Measurements from ENCODE around the gene TSPAN4. TPM values are rescaled to one million over a fixed set of nuclear protein-coding genes. Genes with fewer than 3 reads are reported as not detected.

The TSPAN4 gene
- total and polyA plus RNA-seq, 9 of the 15 experiments (the other 6 are each of a cell fraction or from before 2014, with no cell fraction given), result 0.07 to 31.0 (median 15.7) TPM

GRCh38 chr11:837990-838307, 4.7 kb upstream of the TSPAN4 start:
- Histone ChIP-seq H3K9me1 (ENCODE audit: control insufficient read depth, insufficient read depth, low read length) (peaks cover 4% of the 10 kb centered on the region), H2AFZ (ENCODE audit: low read depth, low read length) (no peak overlapping the region), H3K4me1 (replicated peaks in 1 of 2; ENCODE audit: control insufficient read depth in 2 of 2, insufficient read depth in 2 of 2, low read length in 2 of 2) (peaks cover 26 to 81% of the 10 kb centered on the region in 2 experiments; a peak in 4 of 5 replicates), H3K27me3 (ENCODE audit: control insufficient read depth in 2 of 2, insufficient read depth in 2 of 2, low read length in 2 of 2) (no peaks in the 10 kb centered on the region), H3K36me3 (ENCODE audit: control insufficient read depth, insufficient read depth, low read length) (peaks cover 65% of the 10 kb centered on the region; the same call in 2 of the 3 replicates), H3K27ac (ENCODE audit: extremely low read depth, low read depth, low read length) (peak overlapping the region; percentile 41; the same call in 2 of the 3 replicates), H3K79me2 (ENCODE audit: control insufficient read depth, insufficient read depth, low read length) (peaks cover 78% of the 10 kb centered on the region), H3K9me3 (replicated peaks; ENCODE audit: control insufficient read depth, insufficient read depth, low read depth, low read length) (no peaks in the 10 kb centered on the region), H3K4me3 (no peak overlapping the region), H3K9ac (ENCODE audit: insufficient read depth in 1 of 2, low read depth in 2 of 2, low read length in 2 of 2) (peak overlapping the region in 1 of 2 experiments; percentile 83; a peak in 2 of 4 replicates), H3K4me2 (ENCODE audit: insufficient read depth, low read length) (no peak overlapping the region), H4K20me1 (replicated peaks; ENCODE audit: control insufficient read depth, insufficient read depth, low read length) (peaks cover 7% of the 10 kb centered on the region)
- ChIA-PET CTCF (ENCODE audit: low intra/inter-chr PET ratio) (no interaction called here), POLR2A (interaction anchor here (0.6 to 1.0 kb wide), 2 partner anchors 12 to 23 kb away, joined by 3 read pairs; no protein-coding TSS in a partner anchor)
- intact Hi-C loops (cut with micrococcal nuclease) (no loop called here), in situ Hi-C loops (cut with MboI) (no loop called here)
- FAIRE-seq (no peak), ATAC-seq (no peak), DNase-seq (ENCODE audit: extremely low read depth in 1 of 4, low spot score in 3 of 4) (no peak)
- WGBS (ENCODE audit: insufficient coverage, low coverage, missing lambda C conversion rate), result 80% methylated on average over 7 of the region's 8 CpGs
- no TSS peak for BruUV-seq (replicated peaks)
- TF ChIP-seq MTA3 (IDR thresholded peaks at IDR 0.05; ENCODE audit: borderline replicate concordance), result no peak
- TF ChIP-seq POLR2G (IDR thresholded peaks at IDR 0.05; ENCODE audit: low read depth, low read length), result peak; percentile 62
- no peak for TF ChIP-seq GMEB1 (CRISPR knock-in tag; IDR thresholded peaks at IDR 0.05)
- no peak for TF ChIP-seq ZNF778 (CRISPR knock-in tag; IDR thresholded peaks at IDR 0.05)
- TF ChIP-seq EGR1 (conservative IDR thresholded peaks at IDR 0.05), result no peak
- no peak for TF ChIP-seq NR2F6 (CRISPR knock-in tag; IDR thresholded peaks at IDR 0.05)
- TF ChIP-seq USF1 (CRISPR knock-in tag; IDR thresholded peaks at IDR 0.05), result no peak; the same call in 1 of the 2 replicates
- TF ChIP-seq RBFOX2 (IDR thresholded peaks at IDR 0.05; ENCODE audit: low read depth, low read length), result peak; percentile 65
- peak; percentile 86 for TF ChIP-seq THRB (CRISPR knock-in tag; conservative IDR thresholded peaks at IDR 0.05)
- TF ChIP-seq HMBOX1 (IDR thresholded peaks at IDR 0.05), result no peak
- TF ChIP-seq HOMEZ (CRISPR knock-in tag; IDR thresholded peaks at IDR 0.05), result no peak
- TF ChIP-seq MAFK (IDR thresholded peaks at IDR 0.05; ENCODE audit: low read length), result no peak
- TF ChIP-seq BRCA1 (IDR thresholded peaks at IDR 0.05), result no peak
- no peak for TF ChIP-seq BRCA1 (CRISPR knock-in tag; IDR thresholded peaks at IDR 0.05)
- no peak for TF ChIP-seq SIRT6 (IDR thresholded peaks at IDR 0.05; ENCODE audit: low read depth, low read length)

Data from K562 (cell line).